Stimulated activated CD4-positive, alpha-beta T cell treated with anti-CD3 and anti-CD28 coated beads, Interleukin-1b, Interleukin-23, amount 100 ng/mL, for 4 hours (primary cell): Measurements from ENCODE around the gene TAC1.
"Not testable (repeated sequence)": the region's sequence is repeated elsewhere in the genome, so short reads cannot be mapped to it uniquely, and the experiment has no call there.

Experiments
- DNase-seq, 2 donors: peaks; one replicate each; pipeline ENCODE4 v3.0.0-alpha.2; 2020; ENCODE audit warnings: low read depth in 2 of 2

The TAC1 gene, protein sequence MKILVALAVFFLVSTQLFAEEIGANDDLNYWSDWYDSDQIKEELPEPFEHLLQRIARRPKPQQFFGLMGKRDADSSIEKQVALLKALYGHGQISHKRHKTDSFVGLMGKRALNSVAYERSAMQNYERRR

DNA sequence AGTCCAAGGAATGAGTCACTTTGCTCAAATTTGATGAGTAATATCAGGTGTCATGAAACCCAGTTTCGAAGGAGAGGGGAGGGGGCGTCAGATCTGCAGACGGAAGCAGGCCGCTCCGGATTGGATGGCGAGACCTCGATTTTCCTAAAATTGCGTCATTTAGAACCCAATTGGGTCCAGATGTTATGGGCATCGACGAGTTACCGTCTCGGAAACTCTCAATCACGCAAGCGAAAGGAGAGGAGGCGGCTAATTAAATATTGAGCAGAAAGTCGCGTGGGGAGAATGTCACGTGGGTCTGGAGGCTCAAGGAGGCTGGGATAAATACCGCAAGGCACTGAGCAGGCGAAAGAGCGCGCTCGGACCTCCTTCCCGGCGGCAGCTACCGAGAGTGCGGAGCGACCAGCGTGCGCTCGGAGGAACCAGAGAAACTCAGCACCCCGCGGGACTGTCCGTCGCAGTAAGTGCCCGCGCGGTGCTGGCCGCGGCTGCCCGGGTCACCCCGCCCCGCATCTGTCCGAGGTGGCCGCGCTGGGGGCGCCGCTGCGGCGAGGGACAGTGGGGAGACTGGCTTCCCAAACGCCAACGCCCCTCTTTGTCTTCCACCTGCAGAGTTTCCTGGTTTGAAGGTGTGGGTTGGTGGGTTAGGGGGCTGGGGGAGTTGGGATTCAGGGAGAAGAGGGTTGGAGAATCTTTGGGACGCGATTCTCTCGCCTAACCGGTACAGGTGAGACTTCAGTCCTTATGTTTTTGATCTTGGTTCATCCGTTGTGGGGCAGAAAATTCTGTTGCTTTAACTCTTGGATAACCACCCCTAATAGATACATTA, at the start of gene TAC1:
Gene TAC1, plus strand, starts transcription at position 351 of the 829 bp plus-strand sequence. CDS start 527 bp downstream, outside the sequence.
- DNase-seq: no peak

GRCh38 chr7:97685952-97686351, 45.9 kb upstream of the TAC1 start:
- no peak for DNase-seq

- no peak for DNase-seq
These were observed 38.3 kb upstream of the TAC1 start for GRCh38 chr7:97693586-97693985.

DNA sequence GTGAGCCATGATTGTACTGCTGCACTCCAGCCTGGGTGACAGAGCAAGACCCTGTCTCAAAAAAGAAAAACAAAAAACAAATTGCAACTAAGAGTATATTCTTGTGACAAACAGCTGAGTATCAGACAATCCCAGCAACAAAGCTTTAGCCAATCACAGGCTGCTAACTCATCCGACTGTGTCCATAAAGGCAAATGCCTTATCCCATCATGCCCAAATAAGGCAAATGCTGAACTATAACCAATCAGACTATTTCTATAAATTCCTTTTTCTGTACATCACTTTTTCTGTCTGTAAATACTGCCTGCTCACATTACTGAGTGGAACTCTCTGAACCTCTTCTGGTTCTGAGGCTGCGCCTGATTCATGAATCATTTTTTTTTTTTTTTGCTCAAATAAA, 37.5 kb upstream of the TAC1 start:
- DNase-seq: no peak

DNA sequence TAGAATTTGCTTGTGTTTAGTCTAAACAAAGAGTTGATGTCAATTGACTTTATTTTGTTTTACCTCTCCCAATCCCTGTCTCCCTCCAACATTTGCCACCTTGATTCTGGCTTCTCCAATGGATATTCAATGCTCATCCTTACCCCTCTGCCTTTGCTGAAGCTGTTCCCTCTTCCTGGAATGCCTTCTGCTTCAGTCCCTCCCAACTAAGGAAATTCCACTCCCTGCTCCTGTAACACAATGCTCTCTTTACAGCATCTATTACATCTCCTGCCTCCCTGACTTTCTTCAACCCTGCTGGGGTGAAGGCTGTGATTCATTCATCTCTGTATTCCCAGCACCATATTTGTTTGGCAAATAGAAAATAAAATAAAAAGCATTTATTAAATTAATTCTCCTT, 34.5 kb upstream of the TAC1 start:
- DNase-seq: no peak

GRCh38 chr7:97722386-97722785, 9.5 kb upstream of the TAC1 start:
- no peak for DNase-seq

DNA sequence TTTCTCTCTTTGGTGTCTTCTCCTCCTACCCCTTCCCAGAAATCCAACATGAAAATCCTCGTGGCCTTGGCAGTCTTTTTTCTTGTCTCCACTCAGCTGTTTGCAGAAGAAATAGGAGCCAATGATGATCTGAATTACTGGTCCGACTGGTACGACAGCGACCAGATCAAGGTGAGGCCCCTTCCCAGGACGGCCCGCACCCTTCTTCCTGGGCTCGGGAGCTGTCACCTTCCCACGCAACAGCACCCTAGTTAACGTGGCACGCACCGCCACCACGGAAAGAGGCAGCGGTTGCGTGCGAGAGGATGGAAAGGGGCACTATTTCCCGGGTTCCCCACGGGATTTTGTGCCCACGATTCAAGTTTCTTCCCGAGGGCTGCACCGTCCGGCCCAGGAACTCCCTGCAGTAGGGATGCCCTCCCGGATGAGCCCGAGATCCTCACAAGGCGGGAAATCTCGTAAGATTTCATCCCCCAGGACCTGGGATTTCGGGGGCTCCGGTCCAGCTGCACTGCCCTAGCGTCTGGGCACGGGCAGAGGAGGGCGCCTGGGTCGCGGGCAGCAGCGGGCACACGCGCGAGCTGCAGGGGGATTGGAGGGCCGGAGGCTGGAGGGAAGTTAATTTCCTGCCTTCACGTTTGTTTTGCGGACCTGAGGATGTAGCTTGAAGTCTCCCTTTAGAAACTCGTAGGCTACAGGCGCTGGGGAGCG, 834 bp downstream of the TAC1 start:
- DNase-seq: no peak

- DNase-seq: no peak
These were observed 1.6 kb downstream of the TAC1 start for GRCh38 chr7:97733276-97734161.

- DNase-seq: no peak
These were observed 2.4 kb downstream of the TAC1 start for GRCh38 chr7:97734255-97734654.

GRCh38 chr7:97735075-97735474, 3.2 kb downstream of the TAC1 start:
- no peak for DNase-seq

DNA sequence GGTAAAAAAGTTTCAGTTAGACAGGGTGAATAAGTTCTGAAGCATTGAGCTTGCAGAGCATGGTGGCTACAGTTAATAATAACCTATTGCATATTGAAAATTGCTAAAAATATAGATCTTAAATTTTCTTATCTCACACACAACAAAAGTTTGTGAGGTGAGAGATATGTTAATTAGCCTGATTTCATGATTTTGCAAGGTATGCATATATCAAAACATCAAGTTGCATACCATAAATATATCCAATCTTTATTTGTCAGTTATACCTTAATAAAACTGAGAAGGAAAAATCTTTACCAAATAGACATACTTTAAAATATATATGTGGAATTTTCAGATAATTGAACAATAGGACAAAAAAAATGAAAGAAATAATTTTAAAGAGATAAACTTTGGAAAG, 16.6 kb downstream of the TAC1 start:
- DNase-seq: no peak

DNA sequence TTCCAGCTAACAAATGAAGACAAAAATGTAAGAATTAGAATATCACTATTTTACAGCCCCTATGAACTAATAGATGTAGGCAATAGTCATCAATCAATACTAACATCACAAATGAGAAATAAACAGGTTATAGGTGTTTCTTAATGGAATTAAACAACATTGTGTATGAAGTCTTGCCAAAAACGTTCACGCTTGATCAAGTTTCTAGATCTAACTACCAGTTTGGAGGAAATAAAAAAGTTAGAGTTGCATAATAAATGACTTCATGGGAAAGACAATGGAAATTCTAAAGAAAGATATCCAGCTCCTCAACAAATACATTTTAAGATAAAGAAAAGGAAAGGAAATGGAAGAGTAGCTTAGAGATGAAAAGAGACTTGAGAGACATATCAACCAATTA, 19.7 kb downstream of the TAC1 start:
- no peak for DNase-seq

- no peak for DNase-seq
These were observed 20.3 kb downstream of the TAC1 start for GRCh38 chr7:97752215-97752614.

DNA sequence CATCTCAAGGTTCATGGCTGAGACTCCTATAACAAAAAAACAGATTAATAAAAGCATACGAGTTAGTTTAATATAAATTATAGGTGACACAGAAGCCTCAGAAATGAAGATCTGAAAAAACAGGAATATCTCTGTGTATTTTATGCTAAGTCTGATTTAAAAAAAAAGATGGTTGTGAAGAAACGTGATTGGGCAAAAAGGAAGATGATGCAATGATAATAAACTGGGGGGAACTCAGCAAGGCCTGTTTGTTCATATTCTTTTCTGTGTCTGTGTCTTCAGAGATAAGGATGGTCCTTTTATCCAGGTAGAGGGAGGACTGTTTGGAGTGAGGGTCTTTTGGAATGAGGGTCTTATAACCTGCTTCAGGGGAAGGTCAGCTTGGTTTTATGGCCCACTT, 25.9 kb downstream of the TAC1 start:
- no peak for DNase-seq

DNA sequence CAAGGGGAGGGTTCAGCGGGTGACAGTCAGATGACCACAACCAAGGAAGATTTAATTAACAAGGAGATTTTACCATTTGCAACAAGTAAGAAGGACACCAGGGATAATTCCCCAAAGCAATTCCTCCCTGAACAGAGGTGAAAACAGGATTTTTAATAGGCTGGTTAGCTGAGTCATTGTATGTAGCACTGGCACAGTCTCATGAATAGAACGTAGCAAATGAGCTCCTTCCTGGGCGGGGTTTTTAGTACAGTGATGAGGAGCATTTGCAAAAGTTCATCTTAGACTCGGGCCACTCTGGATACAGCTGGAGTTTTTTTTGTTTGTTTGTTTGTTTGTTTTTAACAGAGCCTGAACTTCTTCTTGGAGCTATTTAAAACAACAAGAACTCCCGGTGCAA, 39.0 kb downstream of the TAC1 start:
- no peak for DNase-seq

DNA sequence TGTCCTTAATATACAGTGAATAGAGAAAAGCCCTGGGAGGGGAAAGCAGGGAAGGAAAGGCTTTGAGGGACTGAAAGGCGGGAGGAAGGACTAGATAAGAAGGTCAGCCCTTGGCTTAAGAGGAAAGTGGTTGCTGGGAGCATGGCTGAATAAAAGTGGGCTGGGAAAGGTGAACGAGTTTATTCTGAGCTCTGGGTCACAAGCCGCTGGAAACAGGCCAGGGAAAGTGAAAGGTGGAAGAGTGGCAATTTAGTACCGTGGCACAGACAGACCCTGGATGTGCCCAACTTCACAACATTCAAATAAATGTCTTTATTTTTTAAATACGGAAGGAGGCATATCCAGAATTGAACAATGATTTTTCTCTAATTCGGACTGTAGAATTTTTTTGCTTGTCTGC, 39.7 kb downstream of the TAC1 start:
- DNase-seq: no peak

GRCh38 chr7:97772045-97772901, 40.4 kb downstream of the TAC1 start:
- DNase-seq: no peak

DNA sequence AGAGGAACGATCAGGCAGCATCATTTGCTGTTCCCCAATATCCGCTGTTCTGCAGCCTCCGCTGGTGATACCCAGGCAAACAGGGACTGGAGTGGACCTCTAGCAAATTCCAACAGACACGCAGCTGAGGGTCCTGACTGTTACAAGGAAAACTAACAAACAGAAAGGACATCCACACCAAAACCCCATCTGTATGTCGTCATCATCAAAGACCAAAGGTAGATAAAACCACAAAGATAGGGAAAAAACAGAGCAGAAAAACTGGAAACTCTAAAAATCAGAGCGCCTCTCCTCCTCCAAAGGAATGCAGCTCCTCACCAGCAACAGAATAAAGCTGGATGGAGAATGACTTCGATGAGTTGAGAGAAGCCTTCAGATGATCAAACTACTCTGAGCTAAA, 54.5 kb downstream of the TAC1 start:
- DNase-seq: not testable (repeated sequence)
